Hepatocyte (in vitro differentiated cells): ENCODE results near the gene GGCT.

Source experiments
- EZH2 ChIP-seq: fragments of 200-600 bp; sonication (generic); IDR thresholded peaks from 2 replicates; pipeline ENCODE4 v1.6.1; 2016; ENCODE audit warnings: antibody characterized with exemption, mild to moderate bottlenecking, borderline replicate concordance
- TF ChIP-seq, protein P1 (sequence below): fragments of 200-600 bp; sonication (generic); IDR thresholded peaks from 2 replicates; pipeline ENCODE4 v1.5.1; 2016; ENCODE audit warnings: antibody characterized with exemption, mild to moderate bottlenecking; ENCODE audit not compliant: poor library complexity

DNA sequence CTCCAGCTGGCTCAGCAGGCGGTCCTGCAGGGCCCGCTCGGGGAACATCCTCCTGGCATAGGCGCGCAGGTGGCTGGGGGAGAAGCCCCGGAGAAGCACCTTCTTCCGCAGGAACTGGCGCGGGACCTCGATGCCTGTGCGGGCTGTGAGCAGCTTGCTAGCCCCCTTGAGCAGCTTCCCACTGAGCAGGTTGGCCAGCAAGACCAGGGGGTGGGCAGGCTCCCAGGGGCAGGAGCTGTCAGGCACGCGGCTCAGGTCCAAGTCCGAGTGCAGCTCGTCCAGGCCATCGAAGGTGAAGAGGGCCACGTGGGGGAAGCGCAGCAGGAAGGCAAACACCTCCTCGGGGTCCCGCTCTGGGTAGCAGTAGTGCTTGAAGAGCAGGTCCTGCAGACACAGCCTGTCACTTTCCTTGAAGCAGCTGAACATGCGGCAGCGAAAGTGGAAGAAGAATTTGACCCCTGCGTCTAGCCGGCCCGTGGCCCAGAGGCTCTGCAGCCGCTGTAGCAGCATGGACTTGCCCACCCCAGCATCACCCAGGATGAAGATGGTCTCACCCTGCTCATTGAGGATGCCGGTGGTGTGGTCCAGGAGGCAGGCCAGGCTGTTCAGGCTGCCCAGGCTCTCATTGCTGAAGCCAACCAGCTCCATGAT, 52.2 kb downstream of the GGCT start:
- TF ChIP-seq, protein P1, sequence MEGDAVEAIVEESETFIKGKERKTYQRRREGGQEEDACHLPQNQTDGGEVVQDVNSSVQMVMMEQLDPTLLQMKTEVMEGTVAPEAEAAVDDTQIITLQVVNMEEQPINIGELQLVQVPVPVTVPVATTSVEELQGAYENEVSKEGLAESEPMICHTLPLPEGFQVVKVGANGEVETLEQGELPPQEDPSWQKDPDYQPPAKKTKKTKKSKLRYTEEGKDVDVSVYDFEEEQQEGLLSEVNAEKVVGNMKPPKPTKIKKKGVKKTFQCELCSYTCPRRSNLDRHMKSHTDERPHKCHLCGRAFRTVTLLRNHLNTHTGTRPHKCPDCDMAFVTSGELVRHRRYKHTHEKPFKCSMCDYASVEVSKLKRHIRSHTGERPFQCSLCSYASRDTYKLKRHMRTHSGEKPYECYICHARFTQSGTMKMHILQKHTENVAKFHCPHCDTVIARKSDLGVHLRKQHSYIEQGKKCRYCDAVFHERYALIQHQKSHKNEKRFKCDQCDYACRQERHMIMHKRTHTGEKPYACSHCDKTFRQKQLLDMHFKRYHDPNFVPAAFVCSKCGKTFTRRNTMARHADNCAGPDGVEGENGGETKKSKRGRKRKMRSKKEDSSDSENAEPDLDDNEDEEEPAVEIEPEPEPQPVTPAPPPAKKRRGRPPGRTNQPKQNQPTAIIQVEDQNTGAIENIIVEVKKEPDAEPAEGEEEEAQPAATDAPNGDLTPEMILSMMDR = no peak
- TF ChIP-seq EZH2 = no peak
